Epidermal melanocyte (primary cell): Measurements from ENCODE around the gene WNT1.

Source experiments
- DNase-seq: peaks from one replicate; pipeline ENCODE4 v3.0.0; 2011; ENCODE audit warnings: low spot score; ENCODE audit not compliant: insufficient read length

Gene WNT1

GRCh38 chr12:49000346-49000745, 22.2 kb downstream of the WNT1 start:
- DNase-seq, result no peak

GRCh38 chr12:49008943-49009342, 30.8 kb downstream of the WNT1 start:
- peak; percentile 5 for DNase-seq

- DNase-seq, result no peak
Measured at GRCh38 chr12:49010092-49010668, 32.1 kb downstream of the WNT1 start.

GRCh38 chr12:49012739-49013138, 34.6 kb downstream of the WNT1 start:
- DNase-seq, result no peak

GRCh38 chr12:49013428-49013827, 35.3 kb downstream of the WNT1 start:
- DNase-seq, result no peak

- DNase-seq, result peak; percentile 14
Measured at GRCh38 chr12:49014547-49014946, 36.4 kb downstream of the WNT1 start.

- DNase-seq, result no peak
Measured at GRCh38 chr12:49015196-49015595, 37.1 kb downstream of the WNT1 start.

GRCh38 chr12:49017891-49018260, 39.8 kb downstream of the WNT1 start:
- no peak for DNase-seq

GRCh38 chr12:49018261-49019119, 40.4 kb downstream of the WNT1 start, which contains the start of gene PRKAG1:
Gene PRKAG1 (minus strand): TSS chr12:49018776. CDS start chr12:49018740, 36 bp downstream.
- DNase-seq, result peak; percentile 96

GRCh38 chr12:49019120-49019430, 41.0 kb downstream of the WNT1 start:
- DNase-seq, result no peak

- no peak for DNase-seq
Measured at GRCh38 chr12:49019443-49020324, 41.6 kb downstream of the WNT1 start.

GRCh38 chr12:49020441-49020840, 42.3 kb downstream of the WNT1 start:
- DNase-seq, result no peak

GRCh38 chr12:49021292-49021915, 43.3 kb downstream of the WNT1 start:
- DNase-seq, result no peak

- no peak for DNase-seq
Measured at GRCh38 chr12:49022558-49023178, 44.5 kb downstream of the WNT1 start.

- no peak for DNase-seq
Measured at GRCh38 chr12:49023812-49024211, 45.7 kb downstream of the WNT1 start.

- DNase-seq, result no peak
Measured at GRCh38 chr12:49024543-49024942, 46.4 kb downstream of the WNT1 start.

GRCh38 chr12:49025463-49025862, 47.3 kb downstream of the WNT1 start:
- DNase-seq, result no peak

GRCh38 chr12:49026101-49026500, 48.0 kb downstream of the WNT1 start:
- DNase-seq, result no peak

GRCh38 chr12:49026678-49027480, 48.8 kb downstream of the WNT1 start:
- DNase-seq, result no peak

GRCh38 chr12:49027846-49028555, 49.9 kb downstream of the WNT1 start:
- DNase-seq, result no peak
